Neural crest cell (in vitro differentiated cells): ENCODE results near the gene MYRF. TPM values are rescaled to one million over a fixed set of nuclear protein-coding genes. Genes with fewer than 3 reads are reported as not detected.

Source experiments
- DNase-seq: peaks from one replicate; pipeline ENCODE4 v3.0.0; 2021; ENCODE audit warnings: low read depth, mixed read lengths, low spot score
- H3K27ac Mint-ChIP-seq: one replicate; pipeline ENCODE4 v1.8.0; 2021; ENCODE audit warnings: mild to moderate bottlenecking, mixed read lengths; ENCODE audit not compliant: unreplicated experiment
- H3K27me3 Mint-ChIP-seq: 2 replicates; pipeline ENCODE4 v1.8.0; 2021; ENCODE audit warnings: low read depth, mild to moderate bottlenecking, mixed read lengths
- H3K36me3 Mint-ChIP-seq: 2 replicates; pipeline ENCODE4 v1.8.0; 2021; ENCODE audit warnings: low read depth, mild to moderate bottlenecking, mixed read lengths
- H3K4me1 Mint-ChIP-seq: 2 replicates; pipeline ENCODE4 v1.8.0; 2021; ENCODE audit warnings: mixed read lengths
- H3K4me3 Mint-ChIP-seq: one replicate; pipeline ENCODE4 v1.8.0; 2021; ENCODE audit warnings: mild to moderate bottlenecking, mixed read lengths
- H3K9me3 Mint-ChIP-seq: 2 replicates; pipeline ENCODE4 v1.8.0; 2021; ENCODE audit warnings: mixed read lengths
- total RNA-seq: library from RNA; stranded (reverse); gene quantifications from 2 replicates; pipeline ENCODE4 v1.2.1, GENCODE V29; 2021
- TF ChIP-seq, protein P1 (sequence below): fragments of 200-600 bp; sonication (generic); conservative IDR thresholded peaks from 2 replicates; pipeline ENCODE4 v1.5.0; 2021; ENCODE audit warnings: antibody characterized with exemption, mild to moderate bottlenecking

MYRF gene
- total RNA-seq, 1 donor from 2014 or later: 3.5 TPM

DNA sequence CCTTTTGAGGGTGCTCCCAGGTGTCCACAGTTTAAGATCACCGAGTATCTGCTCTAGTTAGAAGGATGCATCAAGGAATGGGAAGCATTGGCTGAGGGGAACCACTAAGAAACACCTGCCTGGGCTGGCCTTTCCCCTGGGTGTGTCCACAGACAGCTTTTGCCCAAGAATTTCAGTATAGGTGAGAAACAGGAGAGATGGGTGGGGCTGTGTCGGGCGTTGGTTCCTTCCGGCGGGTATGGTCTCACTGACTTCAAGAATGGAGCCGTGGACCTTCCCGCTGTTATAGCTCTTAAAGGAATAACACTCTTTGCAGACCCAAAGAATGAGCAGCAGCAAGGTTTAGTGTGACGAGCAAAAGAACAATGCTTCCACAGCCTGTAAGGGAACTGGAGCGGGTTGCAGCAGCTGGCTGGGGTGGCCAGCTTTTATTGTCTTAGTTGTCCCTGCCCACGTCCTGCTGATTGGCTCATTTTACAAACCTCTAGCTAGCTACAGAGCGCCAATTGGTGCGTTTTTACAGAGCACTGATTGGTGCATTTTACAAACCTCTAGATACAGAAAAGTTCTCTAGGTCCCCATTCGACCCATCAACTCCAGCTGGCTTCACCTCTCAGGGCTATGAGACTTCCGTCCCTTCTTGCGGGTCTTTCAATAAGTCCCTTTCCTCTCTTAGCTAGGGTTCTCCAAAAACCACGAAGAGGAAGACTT is 62.0 kb downstream of the MYRF start:
- TF ChIP-seq, protein P1, sequence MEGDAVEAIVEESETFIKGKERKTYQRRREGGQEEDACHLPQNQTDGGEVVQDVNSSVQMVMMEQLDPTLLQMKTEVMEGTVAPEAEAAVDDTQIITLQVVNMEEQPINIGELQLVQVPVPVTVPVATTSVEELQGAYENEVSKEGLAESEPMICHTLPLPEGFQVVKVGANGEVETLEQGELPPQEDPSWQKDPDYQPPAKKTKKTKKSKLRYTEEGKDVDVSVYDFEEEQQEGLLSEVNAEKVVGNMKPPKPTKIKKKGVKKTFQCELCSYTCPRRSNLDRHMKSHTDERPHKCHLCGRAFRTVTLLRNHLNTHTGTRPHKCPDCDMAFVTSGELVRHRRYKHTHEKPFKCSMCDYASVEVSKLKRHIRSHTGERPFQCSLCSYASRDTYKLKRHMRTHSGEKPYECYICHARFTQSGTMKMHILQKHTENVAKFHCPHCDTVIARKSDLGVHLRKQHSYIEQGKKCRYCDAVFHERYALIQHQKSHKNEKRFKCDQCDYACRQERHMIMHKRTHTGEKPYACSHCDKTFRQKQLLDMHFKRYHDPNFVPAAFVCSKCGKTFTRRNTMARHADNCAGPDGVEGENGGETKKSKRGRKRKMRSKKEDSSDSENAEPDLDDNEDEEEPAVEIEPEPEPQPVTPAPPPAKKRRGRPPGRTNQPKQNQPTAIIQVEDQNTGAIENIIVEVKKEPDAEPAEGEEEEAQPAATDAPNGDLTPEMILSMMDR: no peak
- peaks cover 38% of the 10 kb centered on the region for H3K36me3 Mint-ChIP-seq
- H3K4me3 Mint-ChIP-seq: peak overlapping the region; percentile 94
- peaks cover 9% of the 10 kb centered on the region for H3K9me3 Mint-ChIP-seq
- no peaks in the 10 kb centered on the region for H3K27me3 Mint-ChIP-seq
- H3K4me1 Mint-ChIP-seq: peaks cover 26% of the 10 kb centered on the region
- DNase-seq: no peak
- H3K27ac Mint-ChIP-seq: peak overlapping the region; percentile 100

DNA sequence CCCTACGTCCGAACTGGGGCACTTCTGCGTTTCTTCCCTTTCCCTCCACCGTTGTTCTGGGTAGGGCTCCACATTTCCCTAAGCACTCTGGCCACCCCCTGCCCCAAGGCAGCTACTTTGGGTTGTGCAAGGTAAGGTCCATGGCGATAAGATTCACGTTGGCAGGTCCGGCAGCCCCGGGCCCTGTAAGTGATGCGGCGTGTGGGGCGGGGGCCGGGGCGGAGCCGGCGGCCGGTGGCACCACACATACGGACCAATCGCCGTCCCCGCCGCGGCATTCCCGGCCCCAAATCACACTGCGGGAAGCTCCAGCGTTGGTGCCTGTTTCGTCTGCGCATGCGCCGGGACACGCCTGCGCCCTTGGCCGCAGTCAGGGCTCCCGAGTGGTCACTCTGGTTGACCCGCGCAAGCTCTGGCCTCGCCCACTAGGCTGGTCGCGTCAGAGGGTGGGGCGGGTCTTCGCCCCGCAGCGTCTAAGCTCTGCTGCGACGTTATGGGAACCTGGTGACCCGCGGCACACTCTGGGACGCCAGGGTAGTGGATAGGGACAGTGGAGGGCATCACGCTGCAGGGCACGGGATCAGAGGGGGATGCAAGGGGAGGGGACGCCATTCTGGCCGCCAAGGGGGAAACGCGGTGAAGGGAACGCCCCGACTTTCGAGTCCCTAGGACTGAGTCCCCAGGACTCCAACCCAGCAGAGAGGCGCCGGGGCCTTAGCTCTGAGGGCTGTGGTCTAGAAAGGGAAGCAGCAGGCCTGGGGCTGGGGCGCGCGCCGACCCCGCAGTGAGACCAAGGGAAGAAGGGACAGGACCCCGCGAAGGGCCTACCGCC is 62.7 kb downstream of the MYRF start:
- no peaks in the 10 kb centered on the region for H3K27me3 Mint-ChIP-seq

DNA sequence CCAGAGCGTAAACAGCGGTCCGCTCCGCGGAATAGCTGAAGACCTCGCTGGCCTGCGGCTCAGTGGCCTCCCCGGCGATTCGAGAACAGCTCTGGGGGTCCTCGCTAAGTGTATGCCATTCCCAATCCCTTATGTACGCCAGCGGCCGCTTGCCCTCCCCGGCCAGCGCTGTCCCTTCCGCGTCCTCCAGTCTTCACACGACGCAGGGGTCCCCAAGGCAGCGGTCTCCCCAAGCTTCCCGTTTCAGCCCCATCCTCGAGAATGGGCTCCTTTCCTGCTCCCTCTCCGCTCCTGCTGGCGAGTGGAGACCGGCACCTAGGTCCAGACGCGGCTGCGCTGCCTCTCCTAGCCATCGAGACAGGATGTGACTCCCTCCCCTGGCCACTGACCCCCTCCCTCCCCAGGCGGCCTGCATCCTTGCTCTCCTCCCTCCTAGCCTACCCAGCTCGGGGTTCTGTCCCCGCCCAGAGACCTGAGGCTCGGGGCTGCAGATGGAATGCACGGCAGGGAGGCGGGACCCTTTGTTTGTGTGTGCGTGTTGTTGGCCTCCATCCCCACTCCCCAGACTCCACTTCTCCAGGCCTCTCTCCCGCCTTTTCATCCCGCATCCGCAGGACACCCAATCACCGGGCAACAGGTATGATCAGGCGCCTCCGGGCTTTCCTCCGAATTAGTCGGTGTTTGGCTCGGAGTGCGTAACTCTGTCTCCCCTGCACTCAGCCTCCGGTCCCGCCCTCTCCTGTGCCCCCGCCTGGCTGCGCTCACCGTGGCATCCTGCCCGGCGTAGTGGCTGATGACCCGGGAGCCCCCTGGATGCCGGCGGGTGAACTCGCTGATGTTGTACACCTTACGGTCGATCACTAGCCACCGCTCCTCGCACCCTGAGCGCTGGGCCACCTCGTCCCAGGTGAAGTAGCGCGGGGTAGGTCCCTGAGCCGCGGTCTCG is 63.6 kb downstream of the MYRF start:
- H3K4me1 Mint-ChIP-seq: peaks cover 26% of the 10 kb centered on the region
- TF ChIP-seq, protein P1: no peak
- no peaks in the 10 kb centered on the region for H3K27me3 Mint-ChIP-seq
- peak overlapping the region; percentile 100 for H3K27ac Mint-ChIP-seq
- peaks cover 27% of the 10 kb centered on the region for H3K36me3 Mint-ChIP-seq
- peaks cover 9% of the 10 kb centered on the region for H3K9me3 Mint-ChIP-seq
- DNase-seq: peak; percentile 54
- peak overlapping the region; percentile 94 for H3K4me3 Mint-ChIP-seq

More for the DNA sequence above, 62.7 kb downstream of the MYRF start:
- Mint-ChIP-seq H3K9me3 (peaks cover 9% of the 10 kb centered on the region), H3K4me3 (peak overlapping the region; percentile 94), H3K4me1 (peaks cover 26% of the 10 kb centered on the region), H3K36me3 (peaks cover 33% of the 10 kb centered on the region), H3K27ac (peak overlapping the region; percentile 100)
- DNase-seq: peak; percentile 91
- TF ChIP-seq, protein P1: no peak

DNA sequence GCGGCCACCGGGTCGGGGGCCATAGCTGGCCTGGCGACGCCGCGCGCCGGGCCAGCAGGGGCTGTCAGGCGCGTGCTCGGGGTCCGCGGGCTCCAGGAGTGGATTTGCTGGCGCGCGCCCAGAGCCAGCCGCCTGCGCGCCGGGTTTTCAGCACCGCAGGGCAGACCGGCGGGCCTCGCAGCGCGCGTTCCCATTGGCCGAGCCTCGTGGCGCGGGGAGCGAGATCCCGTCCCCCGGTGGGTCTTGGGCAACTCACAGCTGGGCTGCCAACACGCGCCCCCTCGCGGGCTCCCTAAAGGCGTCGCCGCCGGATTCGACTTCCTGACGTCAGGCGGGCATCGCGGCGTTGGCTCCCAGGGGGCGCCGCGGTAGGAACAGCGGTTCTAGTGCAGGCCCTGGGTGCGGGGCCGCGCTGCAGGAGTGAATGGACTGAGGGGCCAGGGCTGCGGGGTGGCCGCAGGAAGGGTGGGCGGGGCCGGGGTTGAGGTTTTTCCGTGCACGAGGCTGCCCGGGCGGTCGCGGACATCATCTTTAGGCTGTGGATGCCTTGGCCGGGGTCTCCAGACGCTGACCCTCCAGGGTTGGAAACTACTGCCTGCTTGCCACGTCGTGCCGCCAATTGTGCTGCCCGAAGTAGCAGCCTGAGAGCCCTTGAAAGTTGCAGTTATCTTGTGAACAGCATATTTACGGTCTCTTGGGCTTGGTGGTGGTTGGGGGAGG is 64.5 kb downstream of the MYRF start, which contains the start of gene FADS1:
TSS of gene FADS1 (minus strand) at position 268 of the 720 bp plus-strand sequence. CDS start at position 194, 74 bp downstream.
- TF ChIP-seq, protein P1: peak; percentile 69
- no peaks in the 10 kb centered on the region for H3K27me3 Mint-ChIP-seq
- peaks cover 26% of the 10 kb centered on the region for H3K4me1 Mint-ChIP-seq
- H3K36me3 Mint-ChIP-seq: peaks cover 25% of the 10 kb centered on the region
- peak within 1 kb of the TSS; percentile 100 for H3K27ac Mint-ChIP-seq
- peaks cover 9% of the 10 kb centered on the region for H3K9me3 Mint-ChIP-seq
- peak; percentile 98 for DNase-seq
- H3K4me3 Mint-ChIP-seq: peak within 1 kb of the TSS; percentile 94
